Peyer's patch (tissue), 4 donors: ENCODE results near the gene LY86.

ENCODE experiments used
- CTCF ChIP-seq, 6 experiments: fragments of 450-650 bp in 4 of 6; fragments of 200-600 bp in 2 of 6; sonication (generic) in 1 of 6; IDR thresholded peaks; one replicate each; pipeline ENCODE4 v1.5.1; 2017 to 2019; ENCODE audit warnings: antibody characterized with exemption in 6 of 6, mild to moderate bottlenecking in 3 of 6, moderate library complexity in 1 of 6
- POLR2A ChIP-seq, 2 donors: fragments of 450-650 bp; IDR thresholded peaks; one replicate each; pipeline ENCODE4 v1.5.1; 2017; ENCODE audit warnings: antibody characterized with exemption in 2 of 2, mild to moderate bottlenecking in 2 of 2, moderate library complexity in 2 of 2

GRCh38 chr6:6663421-6664135, 75.1 kb downstream of the LY86 start:
- no peak for TF ChIP-seq POLR2A (IDR thresholded peaks at IDR 0.05)
- no peak for TF ChIP-seq CTCF (IDR thresholded peaks at IDR 0.05)
